ENCODE measurements around the gene ABO. TPM values are rescaled to one million over a fixed set of nuclear protein-coding genes. Genes with fewer than 3 reads are reported as not detected.
A peak's percentile ranks its signal among the peaks of the same experiment; 100 is the strongest.

ABO gene
- total and polyA plus RNA-seq, 9 of the 15 experiments (the other 6 are each of a cell fraction or from before 2014, with no cell fraction given), result 5.0 to 21.9 (median 11.9) TPM

- TF ChIP-seq, protein P1, sequence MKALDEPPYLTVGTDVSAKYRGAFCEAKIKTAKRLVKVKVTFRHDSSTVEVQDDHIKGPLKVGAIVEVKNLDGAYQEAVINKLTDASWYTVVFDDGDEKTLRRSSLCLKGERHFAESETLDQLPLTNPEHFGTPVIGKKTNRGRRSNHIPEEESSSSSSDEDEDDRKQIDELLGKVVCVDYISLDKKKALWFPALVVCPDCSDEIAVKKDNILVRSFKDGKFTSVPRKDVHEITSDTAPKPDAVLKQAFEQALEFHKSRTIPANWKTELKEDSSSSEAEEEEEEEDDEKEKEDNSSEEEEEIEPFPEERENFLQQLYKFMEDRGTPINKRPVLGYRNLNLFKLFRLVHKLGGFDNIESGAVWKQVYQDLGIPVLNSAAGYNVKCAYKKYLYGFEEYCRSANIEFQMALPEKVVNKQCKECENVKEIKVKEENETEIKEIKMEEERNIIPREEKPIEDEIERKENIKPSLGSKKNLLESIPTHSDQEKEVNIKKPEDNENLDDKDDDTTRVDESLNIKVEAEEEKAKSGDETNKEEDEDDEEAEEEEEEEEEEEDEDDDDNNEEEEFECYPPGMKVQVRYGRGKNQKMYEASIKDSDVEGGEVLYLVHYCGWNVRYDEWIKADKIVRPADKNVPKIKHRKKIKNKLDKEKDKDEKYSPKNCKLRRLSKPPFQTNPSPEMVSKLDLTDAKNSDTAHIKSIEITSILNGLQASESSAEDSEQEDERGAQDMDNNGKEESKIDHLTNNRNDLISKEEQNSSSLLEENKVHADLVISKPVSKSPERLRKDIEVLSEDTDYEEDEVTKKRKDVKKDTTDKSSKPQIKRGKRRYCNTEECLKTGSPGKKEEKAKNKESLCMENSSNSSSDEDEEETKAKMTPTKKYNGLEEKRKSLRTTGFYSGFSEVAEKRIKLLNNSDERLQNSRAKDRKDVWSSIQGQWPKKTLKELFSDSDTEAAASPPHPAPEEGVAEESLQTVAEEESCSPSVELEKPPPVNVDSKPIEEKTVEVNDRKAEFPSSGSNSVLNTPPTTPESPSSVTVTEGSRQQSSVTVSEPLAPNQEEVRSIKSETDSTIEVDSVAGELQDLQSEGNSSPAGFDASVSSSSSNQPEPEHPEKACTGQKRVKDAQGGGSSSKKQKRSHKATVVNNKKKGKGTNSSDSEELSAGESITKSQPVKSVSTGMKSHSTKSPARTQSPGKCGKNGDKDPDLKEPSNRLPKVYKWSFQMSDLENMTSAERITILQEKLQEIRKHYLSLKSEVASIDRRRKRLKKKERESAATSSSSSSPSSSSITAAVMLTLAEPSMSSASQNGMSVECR (CRISPR knock-in tag; IDR thresholded peaks at IDR 0.05), result 0 out of 2 replicates have a peak, but pooled peaks have one; percentile 33
- TF ChIP-seq SNRNP70 (optimal IDR thresholded peaks at IDR 0.05; ENCODE audit: low read depth, low read length) (no peak), ZFPM2 (CRISPR knock-in tag; IDR thresholded peaks at IDR 0.05) (no peak), PATZ1 (CRISPR knock-in tag; IDR thresholded peaks at IDR 0.05; ENCODE audit: borderline replicate concordance) (no peak), POLR2A (conservative IDR thresholded peaks at IDR 0.05) (peak; percentile 46; the same call in 1 of the 2 replicates), RAD51 (IDR thresholded peaks at IDR 0.05; ENCODE audit: borderline replicate concordance, low read depth) (no peak), GATA2 (CRISPR knock-in tag; IDR thresholded peaks at IDR 0.05) (no peak), ZEB2 (IDR thresholded peaks at IDR 0.05) (no peak), HDAC1 (IDR thresholded peaks at IDR 0.05) (peak in 1 of 2 experiments; percentile 30; a peak in 2 of 4 replicates), KDM5B (IDR thresholded peaks at IDR 0.05; ENCODE audit: insufficient replicate concordance, low read depth, low read length) (no peak), KLF13 (tag; IDR thresholded peaks at IDR 0.05; ENCODE audit: borderline replicate concordance, low read depth) (peak; percentile 70; the same call in 1 of the 2 replicates), ZNF232 (CRISPR knock-in tag; IDR thresholded peaks at IDR 0.05) (no peak), CBX1 (IDR thresholded peaks at IDR 0.05; ENCODE audit: low read depth) (no peak), THRB (CRISPR knock-in tag; conservative IDR thresholded peaks at IDR 0.05) (no peak), HEY1 (CRISPR knock-in tag; IDR thresholded peaks at IDR 0.05; ENCODE audit: borderline replicate concordance) (no peak), STAT5A (IDR thresholded peaks at IDR 0.05; ENCODE audit: borderline replicate concordance, low read length) (no peak)
- TF ChIP-seq, protein P2, sequence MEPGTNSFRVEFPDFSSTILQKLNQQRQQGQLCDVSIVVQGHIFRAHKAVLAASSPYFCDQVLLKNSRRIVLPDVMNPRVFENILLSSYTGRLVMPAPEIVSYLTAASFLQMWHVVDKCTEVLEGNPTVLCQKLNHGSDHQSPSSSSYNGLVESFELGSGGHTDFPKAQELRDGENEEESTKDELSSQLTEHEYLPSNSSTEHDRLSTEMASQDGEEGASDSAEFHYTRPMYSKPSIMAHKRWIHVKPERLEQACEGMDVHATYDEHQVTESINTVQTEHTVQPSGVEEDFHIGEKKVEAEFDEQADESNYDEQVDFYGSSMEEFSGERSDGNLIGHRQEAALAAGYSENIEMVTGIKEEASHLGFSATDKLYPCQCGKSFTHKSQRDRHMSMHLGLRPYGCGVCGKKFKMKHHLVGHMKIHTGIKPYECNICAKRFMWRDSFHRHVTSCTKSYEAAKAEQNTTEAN (CRISPR knock-in tag; IDR thresholded peaks at IDR 0.05), result no peak
- TF ChIP-seq, protein P3, sequence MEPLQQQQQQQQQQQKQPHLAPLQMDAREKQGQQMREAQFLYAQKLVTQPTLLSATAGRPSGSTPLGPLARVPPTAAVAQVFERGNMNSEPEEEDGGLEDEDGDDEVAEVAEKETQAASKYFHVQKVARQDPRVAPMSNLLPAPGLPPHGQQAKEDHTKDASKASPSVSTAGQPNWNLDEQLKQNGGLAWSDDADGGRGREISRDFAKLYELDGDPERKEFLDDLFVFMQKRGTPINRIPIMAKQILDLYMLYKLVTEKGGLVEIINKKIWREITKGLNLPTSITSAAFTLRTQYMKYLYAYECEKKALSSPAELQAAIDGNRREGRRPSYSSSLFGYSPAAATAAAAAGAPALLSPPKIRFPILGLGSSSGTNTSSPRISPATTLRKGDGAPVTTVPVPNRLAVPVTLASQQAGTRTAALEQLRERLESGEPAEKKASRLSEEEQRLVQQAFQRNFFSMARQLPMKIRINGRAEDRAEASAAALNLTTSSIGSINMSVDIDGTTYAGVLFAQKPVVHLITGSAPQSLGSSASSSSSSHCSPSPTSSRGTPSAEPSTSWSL (CRISPR knock-in tag; IDR thresholded peaks at IDR 0.05; ENCODE audit: borderline replicate concordance), result no peak
These were observed 36.6 kb downstream of the ABO start (continued) for GRCh38 chr9:133238272-133238850.

Measured in K562 (cell line).